ENCODE data around the gene MAP7.
"Not testable (repeated sequence)": the region's sequence is repeated elsewhere in the genome, so short reads cannot be mapped to it uniquely, and the experiment has no call there.

Gene MAP7

GRCh38 chr6:136396908-136397307 is 153.3 kb downstream of the MAP7 start:
- no peak overlapping the region for H3K4me2 ChIP-seq (ENCODE audit: low read depth, low read length)
- no peaks in the 10 kb centered on the region for H3K9me3 ChIP-seq (replicated peaks; ENCODE audit: insufficient read depth, low read length)
- no peaks in the 10 kb centered on the region for H3K4me1 ChIP-seq (ENCODE audit: low read length)
- H3K9me2 ChIP-seq (replicated peaks; ENCODE audit: insufficient read depth, low read length): no peaks in the 10 kb centered on the region
- no peak overlapping the region for H2AFZ ChIP-seq (ENCODE audit: low read length)
- DNase-seq: no peak
- TF ChIP-seq EZH2phosphoT487 (IDR thresholded peaks at IDR 0.05; ENCODE audit: low read length): no peak
- TF ChIP-seq, protein P1, sequence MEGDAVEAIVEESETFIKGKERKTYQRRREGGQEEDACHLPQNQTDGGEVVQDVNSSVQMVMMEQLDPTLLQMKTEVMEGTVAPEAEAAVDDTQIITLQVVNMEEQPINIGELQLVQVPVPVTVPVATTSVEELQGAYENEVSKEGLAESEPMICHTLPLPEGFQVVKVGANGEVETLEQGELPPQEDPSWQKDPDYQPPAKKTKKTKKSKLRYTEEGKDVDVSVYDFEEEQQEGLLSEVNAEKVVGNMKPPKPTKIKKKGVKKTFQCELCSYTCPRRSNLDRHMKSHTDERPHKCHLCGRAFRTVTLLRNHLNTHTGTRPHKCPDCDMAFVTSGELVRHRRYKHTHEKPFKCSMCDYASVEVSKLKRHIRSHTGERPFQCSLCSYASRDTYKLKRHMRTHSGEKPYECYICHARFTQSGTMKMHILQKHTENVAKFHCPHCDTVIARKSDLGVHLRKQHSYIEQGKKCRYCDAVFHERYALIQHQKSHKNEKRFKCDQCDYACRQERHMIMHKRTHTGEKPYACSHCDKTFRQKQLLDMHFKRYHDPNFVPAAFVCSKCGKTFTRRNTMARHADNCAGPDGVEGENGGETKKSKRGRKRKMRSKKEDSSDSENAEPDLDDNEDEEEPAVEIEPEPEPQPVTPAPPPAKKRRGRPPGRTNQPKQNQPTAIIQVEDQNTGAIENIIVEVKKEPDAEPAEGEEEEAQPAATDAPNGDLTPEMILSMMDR (IDR thresholded peaks at IDR 0.05; ENCODE audit: low read length): no peak
- TF ChIP-seq EZH2 (optimal IDR thresholded peaks at IDR 0.05; ENCODE audit: low read depth, low read length): no peak
- H3K36me3 ChIP-seq (replicated peaks; ENCODE audit: insufficient read depth, low read length): no peaks in the 10 kb centered on the region
- H4K20me1 ChIP-seq (ENCODE audit: insufficient read depth, low read length): no peaks in the 10 kb centered on the region
- H3K27me3 ChIP-seq (replicated peaks; ENCODE audit: insufficient read depth, low read length): no peaks in the 10 kb centered on the region
- H3F3A ChIP-seq (ENCODE audit: insufficient read depth, low read length): no peaks in the 10 kb centered on the region
- no peak overlapping the region for H3K9ac ChIP-seq (ENCODE audit: low read length)
- no peaks in the 10 kb centered on the region for H3K79me2 ChIP-seq (ENCODE audit: low read length)
- H3K4me3 ChIP-seq (ENCODE audit: low read length): no peak overlapping the region
- H3K27ac ChIP-seq (ENCODE audit: low read length): no peak overlapping the region

GRCh38 chr6:136390959-136391358 is 159.3 kb downstream of the MAP7 start:
- H2AFZ ChIP-seq (ENCODE audit: low read length); H3K79me2 ChIP-seq (ENCODE audit: low read length); H3K9me3 ChIP-seq (replicated peaks; ENCODE audit: insufficient read depth, low read length); H4K20me1 ChIP-seq (ENCODE audit: insufficient read depth, low read length); H3K27me3 ChIP-seq (replicated peaks; ENCODE audit: insufficient read depth, low read length); H3K4me3 ChIP-seq (ENCODE audit: low read length); H3K9ac ChIP-seq (ENCODE audit: low read length); H3K36me3 ChIP-seq (replicated peaks; ENCODE audit: insufficient read depth, low read length); H3F3A ChIP-seq (ENCODE audit: insufficient read depth, low read length); DNase-seq; H3K9me2 ChIP-seq (replicated peaks; ENCODE audit: insufficient read depth, low read length); H3K27ac ChIP-seq (ENCODE audit: low read length); H3K4me2 ChIP-seq (ENCODE audit: low read depth, low read length); H3K4me1 ChIP-seq (ENCODE audit: low read length): not testable (repeated sequence)

DNA sequence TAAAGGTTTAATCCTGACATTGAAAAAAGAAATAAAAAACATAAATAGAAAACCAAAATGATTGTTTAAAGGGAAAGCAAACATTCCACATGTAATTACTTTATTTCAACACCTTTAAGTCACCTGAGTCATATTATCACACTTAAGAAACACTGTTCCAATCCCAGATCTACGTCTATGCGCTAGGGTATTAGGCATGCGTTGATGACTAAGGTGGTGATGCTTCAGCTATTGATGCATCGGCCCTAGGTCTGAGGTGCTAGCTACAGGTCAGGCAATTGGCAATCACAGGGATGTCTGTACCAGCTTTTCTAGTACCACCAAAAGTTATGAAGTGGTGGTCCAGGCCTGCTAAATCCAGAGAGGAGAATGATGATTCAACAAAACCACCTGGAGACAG is 162.9 kb downstream of the MAP7 start:
- Histone ChIP-seq H3K9me3 (replicated peaks; ENCODE audit: insufficient read depth, low read length) (no peaks in the 10 kb centered on the region), H3K9ac (ENCODE audit: low read length) (no peak overlapping the region), H3K27me3 (replicated peaks; ENCODE audit: insufficient read depth, low read length) (no peaks in the 10 kb centered on the region)

DNA sequence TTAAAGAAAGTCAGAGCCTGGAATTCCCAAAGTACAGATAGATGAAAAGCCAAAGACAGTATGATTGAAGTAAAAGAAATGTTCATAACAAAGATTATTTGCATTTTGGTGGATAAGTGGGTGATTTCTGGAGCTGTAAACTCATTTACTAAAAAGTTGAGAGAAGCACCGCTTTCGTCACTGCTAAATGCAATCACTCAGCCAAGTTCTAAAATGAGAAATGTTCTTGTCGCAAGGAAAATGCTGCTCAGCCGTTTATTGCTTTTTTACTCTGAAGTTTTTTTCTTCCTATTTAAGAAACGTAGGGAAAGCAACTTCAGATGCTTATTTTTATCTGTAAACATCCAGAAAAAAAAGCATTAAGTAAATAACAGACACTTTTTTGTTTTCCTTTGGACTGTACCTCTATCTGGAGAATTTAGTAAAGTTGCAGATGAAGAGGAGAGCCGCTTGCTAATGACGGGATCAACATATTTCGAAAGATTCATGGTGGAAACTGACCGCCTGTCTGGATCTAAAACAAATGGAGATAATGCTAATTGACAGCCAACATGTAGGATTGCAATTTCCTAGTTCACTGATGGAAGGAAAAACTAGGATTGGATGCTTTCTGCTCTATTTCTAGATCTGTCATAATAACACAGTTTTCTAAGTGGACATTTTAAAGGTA is 166.8 kb downstream of the MAP7 start:
- H3K9me3 ChIP-seq (replicated peaks; ENCODE audit: insufficient read depth, low read length): no peaks in the 10 kb centered on the region
- H3K4me3 ChIP-seq (ENCODE audit: low read length): no peak overlapping the region
- H2AFZ ChIP-seq (ENCODE audit: low read length): no peak overlapping the region
- H3K4me2 ChIP-seq (ENCODE audit: low read depth, low read length): no peak overlapping the region
- H3F3A ChIP-seq (ENCODE audit: insufficient read depth, low read length): no peaks in the 10 kb centered on the region
- no peak overlapping the region for H3K27ac ChIP-seq (ENCODE audit: low read length)
- no peaks in the 10 kb centered on the region for H3K9me2 ChIP-seq (replicated peaks; ENCODE audit: insufficient read depth, low read length)
- no peaks in the 10 kb centered on the region for H3K36me3 ChIP-seq (replicated peaks; ENCODE audit: insufficient read depth, low read length)
- no peaks in the 10 kb centered on the region for H3K4me1 ChIP-seq (ENCODE audit: low read length)
- TF ChIP-seq EZH2 (optimal IDR thresholded peaks at IDR 0.05; ENCODE audit: low read depth, low read length) (no peak), EZH2phosphoT487 (IDR thresholded peaks at IDR 0.05; ENCODE audit: low read length) (no peak)
- TF ChIP-seq, protein P1 (IDR thresholded peaks at IDR 0.05; ENCODE audit: low read length): no peak
- H3K9ac ChIP-seq (ENCODE audit: low read length): no peak overlapping the region
- no peaks in the 10 kb centered on the region for H4K20me1 ChIP-seq (ENCODE audit: insufficient read depth, low read length)
- DNase-seq: no peak
- no peaks in the 10 kb centered on the region for H3K79me2 ChIP-seq (ENCODE audit: low read length)
- no peaks in the 10 kb centered on the region for H3K27me3 ChIP-seq (replicated peaks; ENCODE audit: insufficient read depth, low read length)

More for the DNA sequence above, 162.9 kb downstream of the MAP7 start:
- Histone ChIP-seq H3K4me1 (ENCODE audit: low read length) (no peaks in the 10 kb centered on the region), H2AFZ (ENCODE audit: low read length) (no peak overlapping the region), H3K9me2 (replicated peaks; ENCODE audit: insufficient read depth, low read length) (no peaks in the 10 kb centered on the region), H3K79me2 (ENCODE audit: low read length) (no peaks in the 10 kb centered on the region), H3K36me3 (replicated peaks; ENCODE audit: insufficient read depth, low read length) (no peaks in the 10 kb centered on the region), H3F3A (ENCODE audit: insufficient read depth, low read length) (no peaks in the 10 kb centered on the region), H3K27ac (ENCODE audit: low read length) (no peak overlapping the region), H3K4me3 (ENCODE audit: low read length) (no peak overlapping the region), H3K4me2 (ENCODE audit: low read depth, low read length) (no peak overlapping the region), H4K20me1 (ENCODE audit: insufficient read depth, low read length) (no peaks in the 10 kb centered on the region)
- no peak for DNase-seq
- TF ChIP-seq, protein P1 (IDR thresholded peaks at IDR 0.05; ENCODE audit: low read length): no peak
- TF ChIP-seq EZH2 (optimal IDR thresholded peaks at IDR 0.05; ENCODE audit: low read depth, low read length) (no peak), EZH2phosphoT487 (IDR thresholded peaks at IDR 0.05; ENCODE audit: low read length) (no peak)

All from MM.1S (cell line).